Epithelial cell of esophagus (primary cell): ENCODE results near the gene STIM2.
"Not testable (repeated sequence)": the region's sequence is repeated elsewhere in the genome, so short reads cannot be mapped to it uniquely, and the experiment has no call there.

Experiments
- DNase-seq: peaks from one replicate; pipeline ENCODE4 v3.0.0; 2010; ENCODE audit warnings: low read depth
- H3K4me3 ChIP-seq: 2 replicates; pipeline ENCODE4 v1.5.1; 2011; ENCODE audit warnings: mild to moderate bottlenecking, low read length, control low read depth
- CTCF ChIP-seq: IDR thresholded peaks from 2 replicates; pipeline ENCODE4 v1.5.1; 2011; ENCODE audit warnings: low read depth, mild to moderate bottlenecking, low read length, control low read depth, inconsistent platforms; ENCODE audit not compliant: insufficient read depth; ENCODE audit errors: missing control alignments

The STIM2 gene

GRCh38 chr4:26819478-26820095 lies 41.1 kb upstream of the STIM2 start:
- DNase-seq = no peak
- TF ChIP-seq CTCF = no peak
- H3K4me3 ChIP-seq = no peak overlapping the region

- TF ChIP-seq CTCF = no peak
- DNase-seq = no peak
- no peak overlapping the region for H3K4me3 ChIP-seq
Observed at GRCh38 chr4:26820346-26820745, 40.3 kb upstream of the STIM2 start.

DNA sequence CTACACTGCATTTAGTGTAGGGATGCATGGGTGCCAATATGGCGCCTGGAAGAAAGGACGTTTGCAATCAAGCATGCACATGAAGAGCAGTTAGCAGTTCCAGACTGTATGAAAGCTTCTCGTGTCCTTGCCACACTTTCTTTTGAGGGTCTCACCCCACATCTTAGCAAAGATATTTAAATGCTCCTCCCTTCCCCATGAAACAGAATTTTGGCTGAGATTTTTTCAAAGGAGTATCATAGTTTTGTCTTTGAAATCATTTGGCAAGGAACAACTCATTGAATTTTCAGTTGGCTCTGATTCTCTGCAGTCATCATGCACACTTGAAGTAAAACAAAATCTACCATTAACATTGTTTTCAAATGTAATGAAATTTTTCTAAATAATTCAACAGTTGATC lies 39.6 kb upstream of the STIM2 start:
- no peak for TF ChIP-seq CTCF

DNA sequence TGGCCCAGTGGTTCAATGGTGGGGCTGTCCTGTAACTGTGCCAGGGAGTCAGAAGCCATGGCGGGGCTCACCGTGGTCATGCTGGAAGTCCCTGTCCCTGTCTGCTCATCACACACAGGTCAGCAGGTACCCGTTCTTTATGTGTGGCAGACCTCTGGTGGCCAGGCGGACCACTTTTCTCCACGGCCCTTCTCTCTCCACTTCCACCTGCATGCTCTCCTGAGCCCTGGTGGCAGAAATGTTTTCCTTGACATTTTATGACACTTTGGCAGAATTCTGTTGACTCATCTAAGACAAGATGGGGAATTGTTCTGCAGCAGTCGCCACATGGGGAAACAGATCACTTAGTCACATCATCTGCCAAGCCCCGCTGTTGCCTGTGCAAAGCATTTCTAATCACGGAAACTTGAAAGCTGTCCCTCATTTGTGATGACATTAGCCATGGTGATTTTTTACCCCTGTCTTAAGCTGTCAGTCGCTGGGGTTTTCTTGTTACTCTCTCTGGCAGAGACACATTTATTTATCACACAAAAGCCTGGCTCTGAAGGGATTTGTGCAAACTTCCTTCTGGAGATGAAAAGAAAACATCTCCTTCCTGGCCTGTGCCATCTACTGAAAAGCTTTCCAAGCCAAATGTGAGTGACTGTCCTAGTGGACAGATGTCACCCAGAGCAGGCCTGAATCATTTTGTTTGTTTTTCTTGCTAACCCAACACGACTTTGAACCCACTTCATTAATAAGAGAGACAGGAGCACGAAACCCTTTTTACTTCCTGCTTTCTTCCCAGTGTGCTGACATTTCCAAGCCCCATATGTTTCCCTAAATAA lies 38.8 kb upstream of the STIM2 start:
- H3K4me3 ChIP-seq = no peak overlapping the region
- DNase-seq = peak; percentile 15
- TF ChIP-seq CTCF = no peak

More for the DNA sequence above, 39.6 kb upstream of the STIM2 start:
- no peak overlapping the region for H3K4me3 ChIP-seq
- DNase-seq = no peak

- H3K4me3 ChIP-seq = no peak overlapping the region
- peak; percentile 7 for DNase-seq
- TF ChIP-seq CTCF = no peak
Observed at GRCh38 chr4:26822546-26822945, 38.1 kb upstream of the STIM2 start.

DNA sequence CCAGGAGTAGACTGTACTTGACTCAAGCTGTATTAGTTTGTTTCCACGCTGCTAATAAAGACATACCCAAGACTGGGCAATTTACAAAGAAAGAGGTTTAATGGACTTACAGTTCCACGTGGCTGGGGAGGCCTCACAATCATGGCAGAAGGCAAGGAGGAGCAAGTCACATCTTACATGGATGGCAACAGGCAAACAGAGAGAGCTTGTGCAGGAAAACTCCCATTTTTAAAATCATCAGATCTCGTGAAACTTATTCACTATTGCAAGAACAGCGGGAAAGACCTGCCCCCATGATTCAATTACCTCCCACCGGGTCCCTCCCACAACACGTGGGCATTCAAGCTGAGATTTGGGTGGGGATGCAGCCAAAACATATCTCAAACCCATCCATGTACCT lies 37.7 kb upstream of the STIM2 start:
- not testable (repeated sequence) for DNase-seq, H3K4me3 ChIP-seq

DNA sequence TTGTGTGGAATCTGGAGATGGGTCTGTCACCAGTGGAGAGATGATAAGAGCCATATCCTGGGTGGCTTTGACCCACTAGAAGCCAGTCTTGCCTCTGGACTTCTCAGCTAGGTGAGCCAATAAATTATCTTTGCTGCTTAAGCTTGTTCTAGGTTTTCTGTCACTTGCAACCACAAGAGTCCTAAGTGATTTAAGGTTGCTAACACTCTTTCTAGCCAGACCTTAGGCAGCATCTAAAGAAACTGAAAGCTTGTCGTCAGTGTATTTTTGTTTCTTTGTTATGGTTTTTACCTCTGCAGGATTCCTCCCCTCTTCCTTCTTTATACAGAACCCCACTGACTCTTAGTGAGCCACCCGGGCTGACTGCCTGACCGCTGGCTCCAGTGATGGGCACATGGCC lies 37.1 kb upstream of the STIM2 start:
- no peak for TF ChIP-seq CTCF
- DNase-seq = no peak
- no peak overlapping the region for H3K4me3 ChIP-seq
